NCI-H226 (cell line): ENCODE measurements around the gene ATP8B1.
A peak's percentile ranks its signal among the peaks of the same experiment; 100 is the strongest.

Experiments
- DNase-seq: peaks from one replicate; pipeline ENCODE4 v3.0.0-alpha.2; 2015

Gene ATP8B1

DNA sequence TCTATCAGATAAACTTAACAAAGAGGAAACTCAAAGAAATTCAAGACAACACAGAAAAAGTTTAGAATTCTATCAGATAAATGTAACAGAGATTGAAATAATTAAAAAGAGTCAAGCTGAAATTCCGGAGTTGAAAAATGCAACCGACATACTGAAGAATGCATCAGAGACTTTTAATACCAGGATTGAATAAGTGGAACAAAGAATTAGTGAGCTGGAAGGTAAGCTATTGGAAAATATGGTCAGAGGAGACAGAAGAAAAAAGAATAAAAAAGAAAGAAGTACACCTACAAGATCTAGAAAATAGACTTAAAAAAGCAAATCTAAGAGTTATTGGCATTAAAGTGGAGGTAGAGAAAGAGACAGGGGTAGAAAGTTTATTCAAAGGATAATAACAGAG lies 88.0 kb downstream of the ATP8B1 start:
- DNase-seq, result no peak

DNA sequence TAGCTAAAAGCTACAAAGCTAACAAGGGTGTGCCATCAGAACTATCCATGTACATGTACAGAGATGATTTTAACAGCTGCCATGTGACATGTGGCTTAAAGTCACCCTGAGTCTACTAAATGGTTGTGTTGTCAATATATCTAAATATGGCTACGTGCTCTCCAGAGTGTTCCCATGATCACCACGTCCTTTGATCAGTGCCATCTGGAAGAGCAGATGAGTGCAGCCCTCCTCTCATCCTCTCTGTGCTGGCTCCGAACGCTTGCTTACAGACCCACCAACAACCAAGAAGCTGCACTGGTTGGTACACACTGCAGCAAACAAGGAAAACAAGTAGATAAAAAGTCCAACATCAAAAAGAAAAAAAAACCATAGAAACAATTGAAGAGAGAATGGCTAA lies 92.9 kb downstream of the ATP8B1 start:
- no peak for DNase-seq

DNA sequence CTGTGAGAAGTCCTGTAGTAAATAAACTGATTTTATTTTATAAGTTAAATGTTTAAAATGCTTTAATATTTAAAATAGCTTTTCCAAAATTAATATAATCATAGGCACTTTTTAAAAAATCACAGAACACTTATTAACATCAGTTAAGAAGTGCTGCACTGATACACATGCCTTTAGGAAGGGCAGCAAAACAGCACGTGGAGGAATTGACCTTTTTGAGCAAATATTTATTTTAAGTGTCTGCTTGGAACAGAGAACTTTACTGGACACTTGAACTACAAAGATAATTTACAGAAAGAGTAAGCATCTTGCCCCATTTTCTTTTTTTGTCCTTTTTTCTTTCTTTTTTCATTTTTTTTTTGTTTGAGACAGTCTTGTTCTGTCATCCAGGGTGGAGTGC lies 93.8 kb downstream of the ATP8B1 start:
- DNase-seq, result no peak

DNA sequence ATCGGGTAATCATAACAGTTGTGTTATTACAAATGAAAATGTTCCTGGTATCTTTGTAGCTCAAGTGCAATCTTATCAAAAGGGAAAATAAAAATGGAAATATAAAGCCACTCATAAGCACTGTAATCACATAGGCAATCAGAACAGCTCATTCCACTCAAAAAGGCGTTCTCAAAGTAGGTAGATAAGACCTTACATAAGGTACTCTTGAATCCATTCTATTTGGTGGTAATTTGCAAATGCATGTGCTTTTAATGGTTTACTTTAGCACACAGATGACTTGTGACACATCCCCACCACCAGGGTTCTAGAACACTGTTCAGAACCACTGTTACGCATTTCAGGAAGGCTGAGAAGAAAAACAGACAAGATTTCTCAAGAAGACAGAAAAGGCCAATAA lies 94.8 kb downstream of the ATP8B1 start:
- DNase-seq, result no peak

DNA sequence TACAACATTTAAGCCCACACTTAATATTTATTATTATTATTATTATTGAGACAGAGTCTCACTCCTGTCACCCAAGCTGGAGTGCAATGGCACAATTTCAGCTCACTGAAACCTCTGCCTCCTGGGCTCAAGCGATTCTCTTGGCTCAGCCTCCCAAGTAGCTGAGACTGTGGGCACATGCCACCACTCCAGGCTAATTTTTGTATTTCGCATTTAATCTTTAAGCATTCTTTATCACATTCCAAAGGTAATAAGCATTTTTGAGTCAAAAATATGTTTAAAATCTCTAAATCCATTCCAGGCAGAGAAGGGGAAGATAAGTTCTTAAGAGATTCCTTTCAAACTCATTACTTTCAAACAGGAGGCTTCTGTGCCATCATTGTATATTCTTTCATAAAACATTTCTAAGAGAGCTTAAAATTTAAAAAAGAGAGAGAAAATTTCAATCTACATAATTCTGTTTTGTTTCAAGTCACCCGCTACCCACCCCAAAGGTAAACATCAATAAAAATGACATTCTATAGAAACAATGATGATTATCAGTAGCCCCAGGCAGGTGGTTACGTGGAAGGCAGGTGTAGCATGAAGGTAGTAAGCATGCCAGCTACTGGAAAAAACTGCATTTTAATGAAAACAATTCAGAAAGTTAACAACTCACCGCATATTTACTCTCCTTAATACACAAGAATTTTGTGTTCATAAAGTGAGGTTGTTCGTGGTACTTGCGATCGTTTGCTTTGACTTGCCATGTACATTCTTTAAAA lies 97.1 kb downstream of the ATP8B1 start:
- no peak for DNase-seq

GRCh38 chr18:57705011-57705410 lies 98.1 kb downstream of the ATP8B1 start:
- DNase-seq, result no peak

GRCh38 chr18:57698571-57699276 lies 104.4 kb downstream of the ATP8B1 start:
- DNase-seq, result no peak

GRCh38 chr18:57697426-57697825 lies 105.7 kb downstream of the ATP8B1 start:
- no peak for DNase-seq

- no peak for DNase-seq
These were observed 106.8 kb downstream of the ATP8B1 start for GRCh38 chr18:57696271-57696670.

- no peak for DNase-seq
These were observed 111.8 kb downstream of the ATP8B1 start for GRCh38 chr18:57691363-57691762.

- DNase-seq, result no peak
These were observed 115.1 kb downstream of the ATP8B1 start for GRCh38 chr18:57687970-57688369.

DNA sequence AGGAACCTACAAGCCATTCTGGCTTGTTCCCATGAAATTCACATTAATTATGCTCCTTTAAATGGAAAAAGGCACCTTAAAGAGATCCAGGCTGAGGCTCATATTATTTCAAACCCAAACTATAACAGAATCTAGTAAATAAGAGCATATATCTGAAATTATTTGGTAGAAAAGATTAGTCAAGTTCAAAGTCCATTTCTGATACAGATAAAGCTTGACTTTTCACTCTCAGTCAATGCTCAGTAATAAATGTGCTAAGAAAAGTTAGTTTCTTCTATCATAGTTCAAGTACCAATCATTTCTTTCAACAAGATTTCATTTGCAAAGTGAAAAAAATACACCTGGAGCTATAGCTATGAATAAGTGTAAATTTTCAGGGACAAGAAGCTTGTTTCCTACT lies 119.6 kb downstream of the ATP8B1 start:
- DNase-seq, result no peak

DNA sequence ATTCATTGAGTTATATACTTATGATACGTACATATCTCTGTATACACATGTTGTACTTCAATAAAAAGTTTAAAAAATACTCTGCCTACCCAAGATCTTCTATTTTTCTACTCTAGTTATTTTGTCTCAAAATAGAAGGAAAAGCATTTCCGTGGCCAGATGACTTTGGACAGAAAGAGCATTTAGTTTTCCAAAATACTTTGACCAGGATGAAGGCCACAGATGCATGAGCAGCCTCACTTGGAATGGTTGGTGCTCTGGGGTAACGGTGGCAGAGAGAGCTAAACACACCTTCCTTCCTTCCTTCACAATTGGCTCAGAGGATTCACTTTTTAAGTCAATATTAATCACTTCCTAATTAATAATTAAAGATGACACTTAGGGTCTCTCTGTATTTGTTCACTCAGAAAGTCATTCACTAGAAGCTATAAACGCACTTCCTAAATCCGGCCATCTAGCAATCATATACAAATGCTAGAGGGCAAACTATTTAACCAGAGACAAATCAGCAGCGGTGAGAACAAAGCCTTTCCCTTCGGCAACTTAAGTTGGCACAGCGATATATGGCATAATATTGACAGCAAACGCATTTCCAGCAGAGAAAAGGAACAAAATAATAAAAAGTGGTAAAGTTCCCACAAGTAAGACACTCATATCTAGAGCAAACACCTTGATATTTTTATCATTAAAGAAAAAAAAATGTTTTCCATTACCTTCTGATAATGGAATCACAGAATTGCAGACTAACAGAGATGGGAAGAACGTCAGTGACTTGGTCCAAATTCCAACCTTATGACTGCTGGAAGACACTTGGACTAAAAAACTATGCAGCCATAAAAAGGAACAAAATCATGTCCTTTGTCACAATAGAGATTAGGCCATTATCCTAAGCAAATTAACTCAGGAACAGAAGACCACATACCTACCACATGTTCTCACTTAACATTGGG lies 125.6 kb downstream of the ATP8B1 start:
- DNase-seq, result no peak

DNA sequence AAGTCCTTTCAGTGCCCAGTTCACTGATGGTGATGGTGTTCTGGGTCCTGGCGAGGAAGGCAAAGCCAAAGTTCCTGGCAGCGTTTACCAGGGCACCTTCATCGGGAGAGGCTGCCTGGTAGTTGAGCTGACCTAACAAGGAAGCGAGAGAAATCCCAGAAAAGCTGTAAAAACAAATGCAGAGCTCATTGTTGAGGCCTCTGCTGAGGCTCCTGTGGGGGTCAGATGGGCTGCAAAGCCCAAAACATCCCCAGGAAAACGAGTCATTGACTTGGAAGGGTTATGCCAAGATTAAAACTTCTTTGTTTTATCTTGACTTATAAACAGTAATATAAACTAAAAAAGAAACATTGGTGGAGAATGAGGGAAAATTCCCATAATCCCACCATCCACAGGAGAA lies 128.2 kb downstream of the ATP8B1 start:
- DNase-seq, result no peak

- DNase-seq, result no peak
These were observed 133.1 kb downstream of the ATP8B1 start for GRCh38 chr18:57670046-57670445.

GRCh38 chr18:57668021-57668420 lies 135.1 kb downstream of the ATP8B1 start:
- no peak for DNase-seq

- peak; percentile 46 for DNase-seq
These were observed 136.2 kb downstream of the ATP8B1 start for GRCh38 chr18:57666818-57667497.

DNA sequence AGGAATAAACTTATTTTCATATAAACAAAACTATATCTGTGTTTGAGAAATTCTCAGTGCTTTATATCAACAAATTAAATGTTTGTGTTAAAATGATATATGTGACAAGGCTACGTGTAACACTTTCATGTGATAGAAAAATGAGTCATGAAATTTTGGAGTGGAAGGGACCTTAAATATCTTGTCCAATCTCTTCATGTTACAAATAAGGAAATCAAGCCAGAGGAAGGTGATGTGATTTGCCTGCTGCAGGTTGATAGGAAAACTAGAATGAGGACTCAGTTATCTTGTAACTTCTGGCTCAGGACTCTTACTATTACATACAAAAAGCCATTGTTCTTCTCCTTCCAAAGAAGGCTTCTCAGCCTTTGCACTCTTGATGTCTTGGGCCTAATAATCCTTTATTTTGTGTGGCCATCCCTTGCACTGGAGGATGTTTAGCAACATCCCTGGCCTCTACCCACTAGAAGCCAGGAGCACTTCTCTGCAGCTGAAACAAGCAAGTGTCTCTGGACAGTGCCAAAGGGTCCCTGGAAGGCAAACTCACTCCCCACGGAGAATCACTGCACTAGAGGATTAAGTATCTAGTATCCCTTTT lies 138.4 kb downstream of the ATP8B1 start:
- DNase-seq, result no peak

DNA sequence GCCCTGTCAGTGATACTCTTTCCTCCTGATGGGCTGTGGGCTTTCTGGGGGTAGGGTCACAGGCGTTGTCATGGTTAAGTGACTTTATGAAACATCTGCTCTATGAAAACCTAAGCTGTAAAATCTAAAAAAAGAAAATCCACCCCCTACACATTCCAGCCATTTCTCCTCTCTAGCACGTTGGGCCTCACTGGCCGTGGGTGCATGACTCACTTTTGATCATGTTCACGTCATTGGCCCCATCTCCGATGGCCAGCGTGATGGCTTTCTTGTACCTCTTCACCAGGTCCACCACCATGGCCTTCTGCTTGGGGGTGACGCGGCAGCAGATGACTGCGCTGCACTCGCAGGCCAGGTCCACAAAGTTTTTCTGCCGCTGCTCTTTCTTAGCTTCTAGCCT lies 142.2 kb downstream of the ATP8B1 start:
- no peak for DNase-seq

DNA sequence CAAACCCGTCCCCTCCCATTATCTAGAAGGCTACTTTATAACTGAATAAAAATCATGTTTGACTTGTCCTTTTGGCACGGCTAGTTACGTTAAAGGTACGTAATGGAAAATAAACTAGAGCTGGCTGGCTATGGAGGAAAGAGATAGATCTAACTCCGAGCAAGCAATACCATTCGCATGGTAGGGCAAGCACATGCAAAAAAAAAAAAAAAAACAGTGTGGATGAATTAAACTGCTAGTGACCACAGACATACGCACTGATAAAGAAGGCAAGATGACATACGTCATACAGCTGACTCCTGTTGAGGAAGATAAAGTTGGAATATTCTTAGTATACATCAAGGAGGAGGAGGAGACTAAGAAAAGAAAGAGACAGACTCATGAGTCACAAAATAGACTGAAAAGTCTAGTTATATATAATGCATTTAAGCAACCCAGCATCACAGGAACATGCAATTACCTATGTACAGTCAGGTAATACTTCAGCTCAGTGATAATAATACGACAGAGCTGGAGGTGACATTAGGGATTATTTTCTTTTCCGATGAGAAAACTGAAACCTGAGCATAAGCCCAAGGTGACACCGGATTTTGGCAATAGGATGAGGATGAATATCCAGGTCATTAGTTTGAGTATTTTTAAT lies 143.5 kb downstream of the ATP8B1 start:
- DNase-seq, result no peak

- no peak for DNase-seq
These were observed 145.6 kb downstream of the ATP8B1 start for GRCh38 chr18:57657542-57657941.

GRCh38 chr18:57655740-57656139 lies 147.4 kb downstream of the ATP8B1 start:
- no peak for DNase-seq
